Omental fat pad (tissue), 4 donors: ENCODE measurements around the gene RAB40B. TPM values are rescaled to one million over a fixed set of nuclear protein-coding genes. Genes with fewer than 3 reads are reported as not detected.

Source experiments
- ATAC-seq: fragments of 150-250 bp; one replicate; pipeline ENCODE4 v1.9.1; 2016; ENCODE audit warnings: mild to moderate bottlenecking, moderate library complexity; ENCODE audit not compliant: low FRiP score
- DNase-seq: peaks from one replicate; pipeline ENCODE4 v3.0.0-alpha.2; 2019; ENCODE audit warnings: low spot score
- total RNA-seq, 4 donors: library from RNA; depleted of rRNA; stranded (reverse); fragments of >200 nt; gene quantifications; one replicate each; pipeline ENCODE4 v1.1.0, GENCODE V29; 2016
- TF ChIP-seq, protein P1 (sequence below), 3 donors: fragments of 450-650 bp; IDR thresholded peaks; one replicate each; pipeline ENCODE4 v1.5.1; 2016 to 2017; ENCODE audit warnings: antibody characterized with exemption in 3 of 3, mild to moderate bottlenecking in 3 of 3, moderate library complexity in 2 of 3

RAB40B gene
- total RNA-seq, 4 donors from 2014 or later: 8.0 to 12.3 (median 9.6) TPM

DNA sequence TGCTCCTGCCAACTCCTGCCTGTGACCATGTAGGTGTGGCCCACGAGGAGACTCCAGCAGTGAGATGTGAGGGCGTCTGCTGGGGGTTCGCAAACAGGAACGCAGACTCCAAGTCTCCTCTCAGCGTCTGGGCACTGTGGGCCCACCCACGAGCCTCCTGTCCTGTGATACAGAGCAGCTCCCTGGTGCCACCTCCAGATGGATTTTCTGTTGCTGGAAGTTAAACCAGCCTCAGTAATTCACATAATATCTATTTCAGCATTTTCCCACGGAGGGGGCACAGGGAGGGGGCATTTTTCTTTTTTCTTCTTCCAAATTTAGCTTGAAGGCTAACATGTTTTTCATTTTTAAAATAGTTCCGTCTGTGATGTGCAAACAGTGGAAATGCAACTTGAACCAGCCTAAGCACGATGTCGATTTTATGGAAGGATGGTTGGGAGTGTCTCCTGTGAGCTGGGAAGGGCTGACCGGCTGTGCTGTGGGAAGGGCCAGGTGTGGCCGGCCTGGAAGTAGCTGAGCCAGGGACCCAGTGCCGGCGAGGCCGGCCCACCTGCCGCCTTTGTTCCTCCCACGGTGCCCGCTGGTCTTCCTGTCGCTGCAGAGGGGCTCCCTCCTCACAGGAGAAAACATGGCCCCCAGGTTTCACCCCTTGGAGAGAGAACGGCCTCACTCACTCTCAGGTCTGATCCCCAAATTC is 3.9 kb upstream of the RAB40B start:
- no peak for ATAC-seq
- TF ChIP-seq, protein P1, sequence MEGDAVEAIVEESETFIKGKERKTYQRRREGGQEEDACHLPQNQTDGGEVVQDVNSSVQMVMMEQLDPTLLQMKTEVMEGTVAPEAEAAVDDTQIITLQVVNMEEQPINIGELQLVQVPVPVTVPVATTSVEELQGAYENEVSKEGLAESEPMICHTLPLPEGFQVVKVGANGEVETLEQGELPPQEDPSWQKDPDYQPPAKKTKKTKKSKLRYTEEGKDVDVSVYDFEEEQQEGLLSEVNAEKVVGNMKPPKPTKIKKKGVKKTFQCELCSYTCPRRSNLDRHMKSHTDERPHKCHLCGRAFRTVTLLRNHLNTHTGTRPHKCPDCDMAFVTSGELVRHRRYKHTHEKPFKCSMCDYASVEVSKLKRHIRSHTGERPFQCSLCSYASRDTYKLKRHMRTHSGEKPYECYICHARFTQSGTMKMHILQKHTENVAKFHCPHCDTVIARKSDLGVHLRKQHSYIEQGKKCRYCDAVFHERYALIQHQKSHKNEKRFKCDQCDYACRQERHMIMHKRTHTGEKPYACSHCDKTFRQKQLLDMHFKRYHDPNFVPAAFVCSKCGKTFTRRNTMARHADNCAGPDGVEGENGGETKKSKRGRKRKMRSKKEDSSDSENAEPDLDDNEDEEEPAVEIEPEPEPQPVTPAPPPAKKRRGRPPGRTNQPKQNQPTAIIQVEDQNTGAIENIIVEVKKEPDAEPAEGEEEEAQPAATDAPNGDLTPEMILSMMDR (IDR thresholded peaks at IDR 0.05): no peak
- no peak for DNase-seq

- ATAC-seq: no peak
- DNase-seq: no peak
- TF ChIP-seq, protein P1 (IDR thresholded peaks at IDR 0.05): no peak
Observed at GRCh38 chr17:82699551-82699950, 1.1 kb upstream of the RAB40B start.

DNA sequence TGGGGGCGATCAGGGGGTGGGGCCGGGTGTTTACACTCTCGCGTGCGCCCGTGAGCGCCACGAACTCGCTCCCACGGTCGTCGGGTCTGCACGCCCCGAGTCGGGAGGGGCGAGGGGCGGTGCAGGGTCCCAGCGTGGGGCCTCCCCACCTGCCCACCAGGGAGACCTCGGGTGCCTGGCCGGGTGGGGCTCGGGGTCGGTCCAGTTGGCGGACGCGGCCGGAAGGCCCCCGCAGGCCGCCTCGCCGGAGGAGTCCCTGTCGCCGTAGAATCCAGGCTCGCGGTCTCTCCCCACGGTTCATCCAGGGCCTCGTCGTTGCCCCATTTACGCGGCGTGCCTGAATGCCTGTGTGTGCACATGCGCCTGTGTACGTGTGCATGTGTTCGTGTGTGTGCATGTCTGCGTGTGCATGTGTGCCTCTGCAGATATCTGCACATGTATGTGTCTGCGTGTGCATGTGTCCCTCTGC is 510 bp upstream of the RAB40B start:
- no peak for DNase-seq
- ATAC-seq: no peak

DNA sequence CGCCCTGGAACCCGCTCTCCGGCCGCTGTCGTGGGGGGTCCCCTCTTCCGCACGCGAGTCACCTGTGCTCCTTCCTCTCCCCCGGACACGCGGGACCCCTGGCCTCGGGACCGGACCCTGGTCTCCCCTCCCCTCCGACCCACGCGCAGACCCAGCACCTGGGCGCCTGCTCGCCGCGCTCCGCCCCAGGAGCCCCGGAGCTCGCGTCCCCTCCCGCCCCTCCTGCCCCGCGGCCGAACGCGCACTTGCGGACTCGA is 762 bp downstream of the RAB40B start:
- TF ChIP-seq, protein P1 (IDR thresholded peaks at IDR 0.05): no peak
- no peak for ATAC-seq
- no peak for DNase-seq

More for the DNA sequence above, 510 bp upstream of the RAB40B start:
- TF ChIP-seq, protein P1 (IDR thresholded peaks at IDR 0.05): no peak

GRCh38 chr17:82696916-82697807 is 1.3 kb downstream of the RAB40B start:
- ATAC-seq (no peak), DNase-seq (no peak)
- TF ChIP-seq, protein P1 (IDR thresholded peaks at IDR 0.05): no peak

DNA sequence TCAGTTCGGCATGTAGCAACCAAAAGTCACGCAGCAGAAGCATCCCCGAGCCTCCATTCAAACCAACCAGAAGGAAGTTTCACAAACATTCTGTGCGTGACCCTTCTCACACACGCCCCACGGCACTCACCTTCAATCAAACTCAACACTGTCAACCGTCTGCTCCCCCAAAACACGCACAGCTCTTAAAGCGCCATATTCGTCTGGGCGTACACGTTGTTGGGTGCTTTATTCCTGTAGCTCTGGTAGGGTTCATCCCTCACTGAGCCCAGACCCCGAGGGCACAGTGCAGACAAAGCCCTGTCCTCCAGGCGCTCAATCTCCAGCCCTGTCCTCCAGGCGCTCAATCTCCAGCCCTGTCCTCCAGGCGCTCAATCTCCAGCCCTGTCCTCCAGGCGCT is 2.2 kb downstream of the RAB40B start:
- DNase-seq (no peak), ATAC-seq (no peak)
- TF ChIP-seq, protein P1 (IDR thresholded peaks at IDR 0.05): no peak
